ENCODE data around the gene MSL2.

DNA sequence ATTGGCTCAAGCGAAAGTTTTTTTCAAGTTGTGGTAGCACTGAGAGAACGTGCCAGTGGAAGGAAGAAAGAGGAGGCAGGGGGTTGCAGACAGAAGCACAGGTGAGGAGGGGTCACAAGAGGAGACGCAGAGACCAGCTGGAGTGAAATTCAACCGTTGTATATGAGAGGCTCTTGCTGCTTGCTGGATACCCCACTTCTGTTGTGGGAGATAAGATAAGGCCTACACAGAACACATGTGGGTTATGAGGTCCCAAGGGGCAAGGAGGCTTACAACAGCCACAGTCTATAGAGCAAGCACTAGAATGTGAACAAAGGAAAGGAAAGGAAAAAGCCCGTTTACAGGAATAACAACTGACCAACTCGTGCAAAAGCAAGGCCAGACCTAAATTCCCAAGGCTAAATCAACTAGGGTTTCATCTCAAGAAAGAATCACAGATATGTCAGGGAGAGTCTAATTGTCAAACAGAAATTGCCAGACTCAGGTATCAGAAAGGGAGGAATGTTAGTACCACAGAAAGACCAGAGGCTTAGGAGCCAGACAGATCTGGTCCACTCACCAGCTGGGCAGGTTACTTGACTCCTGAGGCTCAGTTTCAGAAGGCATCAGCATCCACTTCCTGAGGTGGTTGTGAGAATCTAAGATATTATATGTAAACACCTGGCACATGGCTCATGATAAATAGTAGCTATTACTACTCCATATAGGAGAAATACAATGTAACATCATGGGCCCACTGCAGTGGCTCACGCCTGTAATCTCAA is 60.9 kb downstream of the MSL2 start:
- TF ChIP-seq CTCF (IDR thresholded peaks at IDR 0.05; ENCODE audit: low read length) (no peak), EZH2 (IDR thresholded peaks at IDR 0.05; ENCODE audit: borderline replicate concordance, low read length) (no peak)

Measured in OCI-LY1 (cell line).